Activated T-cell treated with anti-CD3 and anti-CD28 coated beads, Interleukin-2, amount 50 U/mL, for 4 hours (primary cell): Measurements from ENCODE around the gene IL22. TPM values are rescaled to one million over a fixed set of nuclear protein-coding genes. Genes with fewer than 3 reads are reported as not detected.
A peak's percentile ranks its signal among the peaks of the same experiment; 100 is the strongest.

Source experiments
- ATAC-seq, 2 donors: fragments of 200-7000 bp; cut with Tn5 transposase; one replicate each; pipeline ENCODE4 v1.10.0; 2021
- DNase-seq: peaks from one replicate; pipeline ENCODE4 v3.0.0-alpha.2; 2020
- H3K27me3 Mint-ChIP-seq: one replicate; pipeline ENCODE4 v1.8.0; 2021; ENCODE audit warnings: low read depth, mixed read lengths
- H3K36me3 Mint-ChIP-seq: one replicate; pipeline ENCODE4 v1.8.0; 2022; ENCODE audit warnings: mixed read lengths; ENCODE audit not compliant: insufficient read depth
- H3K4me1 Mint-ChIP-seq: one replicate; pipeline ENCODE4 v1.8.0; 2021; ENCODE audit warnings: low read depth, mixed read lengths
- H3K4me3 Mint-ChIP-seq: one replicate; pipeline ENCODE4 v1.8.0; 2021; ENCODE audit warnings: mild to moderate bottlenecking, moderate library complexity, mixed read lengths
- H3K9me3 Mint-ChIP-seq: one replicate; pipeline ENCODE4 v1.8.0; 2021; ENCODE audit warnings: mixed read lengths
- total RNA-seq, 3 donors: library from RNA; stranded (reverse); gene quantifications; one replicate each; pipeline ENCODE4 v1.2.1, GENCODE V29; 2021

Gene IL22
- total RNA-seq = 1 to 10 TPM; 1.2 to 6.0 (median 1.5) TPM

DNA sequence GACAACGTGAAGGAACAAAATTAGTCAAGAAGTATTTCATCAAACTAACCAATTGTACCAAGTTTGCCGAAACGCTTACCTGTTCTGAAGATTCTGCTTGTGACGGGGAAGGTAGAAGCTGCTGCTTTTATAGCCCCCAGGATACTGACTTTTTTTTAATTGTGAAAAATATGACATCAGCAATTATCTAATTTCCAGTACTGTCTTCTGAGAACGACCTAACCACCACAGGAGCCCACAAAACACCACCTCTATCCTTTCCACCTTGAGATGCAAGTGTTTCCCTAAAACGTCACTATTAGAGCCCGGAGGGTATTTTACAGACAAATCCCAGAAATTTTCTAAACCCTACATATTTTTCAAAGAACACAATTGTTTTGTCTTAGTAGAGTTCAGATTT lies at the start of gene IL22:
IL22 (minus strand) TSS at position 101 of the 400 bp plus-strand sequence. CDS start 156 bp downstream, outside the sequence.
- H3K4me3 Mint-ChIP-seq = no peak within 1 kb of the TSS
- no peaks in the 10 kb centered on the region for H3K9me3 Mint-ChIP-seq

GRCh38 chr12:68297929-68298328 lies 44.5 kb upstream of the IL22 start:
- ATAC-seq = no peak
- Mint-ChIP-seq H3K36me3 (peaks cover 60% of the 10 kb centered on the region), H3K4me3 (no peak overlapping the region), H3K27me3 (no peaks in the 10 kb centered on the region), H3K9me3 (peaks cover 10% of the 10 kb centered on the region), H3K4me1 (peaks cover 4% of the 10 kb centered on the region)
- no peak for DNase-seq

More for the DNA sequence above, at the start of gene IL22:
- H3K27me3 Mint-ChIP-seq = peaks cover 16% of the 10 kb centered on the region
- no peaks in the 10 kb centered on the region for H3K36me3 Mint-ChIP-seq
- DNase-seq (no peak), ATAC-seq (no peak)
- peaks cover 4% of the 10 kb centered on the region for H3K4me1 Mint-ChIP-seq

GRCh38 chr12:68294251-68294650 lies 40.8 kb upstream of the IL22 start:
- peaks cover 3% of the 10 kb centered on the region for H3K9me3 Mint-ChIP-seq
- H3K4me3 Mint-ChIP-seq = no peak overlapping the region

GRCh38 chr12:68293347-68293746 lies 39.9 kb upstream of the IL22 start:
- Mint-ChIP-seq H3K27me3 (no peaks in the 10 kb centered on the region), H3K4me3 (no peak overlapping the region), H3K9me3 (no peaks in the 10 kb centered on the region), H3K4me1 (peaks cover 39% of the 10 kb centered on the region), H3K36me3 (peaks cover 21% of the 10 kb centered on the region)
- ATAC-seq = no peak
- DNase-seq = no peak

More at GRCh38 chr12:68294251-68294650, 40.8 kb upstream of the IL22 start:
- DNase-seq (no peak), ATAC-seq (no peak)
- H3K36me3 Mint-ChIP-seq = peaks cover 29% of the 10 kb centered on the region
- peaks cover 38% of the 10 kb centered on the region for H3K4me1 Mint-ChIP-seq
- no peaks in the 10 kb centered on the region for H3K27me3 Mint-ChIP-seq

GRCh38 chr12:68292151-68292943 lies 38.9 kb upstream of the IL22 start:
- Mint-ChIP-seq H3K36me3 (peaks cover 16% of the 10 kb centered on the region), H3K9me3 (no peaks in the 10 kb centered on the region), H3K27me3 (no peaks in the 10 kb centered on the region), H3K4me3 (no peak overlapping the region), H3K4me1 (peaks cover 40% of the 10 kb centered on the region)
- ATAC-seq (no peak), DNase-seq (no peak)

DNA sequence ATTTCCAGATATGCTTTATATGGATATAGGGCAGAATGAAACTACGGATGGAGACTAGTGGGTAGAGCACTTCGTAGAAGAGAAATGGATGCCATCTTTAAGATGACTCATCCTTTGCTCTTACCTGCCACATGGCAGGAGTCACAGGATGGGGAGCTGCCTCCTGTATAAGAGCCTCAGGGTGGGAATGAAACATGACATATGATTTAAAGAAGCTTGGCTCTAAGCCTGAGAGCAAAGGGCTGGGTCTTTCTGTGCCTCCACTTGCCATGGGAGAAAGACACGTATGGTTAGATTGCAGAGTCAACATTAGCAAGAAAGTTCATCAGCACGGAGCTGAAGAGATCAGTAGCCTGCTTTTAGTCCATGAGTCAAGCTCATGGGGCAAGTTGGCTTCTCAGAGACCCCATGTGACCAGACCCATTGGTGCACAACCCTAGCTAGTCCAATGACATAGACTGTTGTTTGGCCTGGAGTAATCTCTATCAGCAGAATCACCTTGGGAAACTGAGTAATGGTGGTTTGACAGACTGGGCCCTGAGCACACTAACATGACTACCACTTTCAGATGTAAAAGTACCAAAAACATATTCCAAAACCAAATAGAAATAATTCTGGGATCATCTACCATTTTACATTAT lies 38.1 kb upstream of the IL22 start:
- no peak for ATAC-seq
- peaks cover 43% of the 10 kb centered on the region for H3K4me1 Mint-ChIP-seq
- H3K27me3 Mint-ChIP-seq = no peaks in the 10 kb centered on the region
- H3K36me3 Mint-ChIP-seq = peaks cover 10% of the 10 kb centered on the region
- H3K4me3 Mint-ChIP-seq = no peak overlapping the region
- no peak for DNase-seq
- no peaks in the 10 kb centered on the region for H3K9me3 Mint-ChIP-seq

- H3K4me3 Mint-ChIP-seq = peak overlapping the region; percentile 41
- peak; percentile 6 for DNase-seq
Observed at GRCh38 chr12:68290126-68290525, 36.7 kb upstream of the IL22 start.

DNA sequence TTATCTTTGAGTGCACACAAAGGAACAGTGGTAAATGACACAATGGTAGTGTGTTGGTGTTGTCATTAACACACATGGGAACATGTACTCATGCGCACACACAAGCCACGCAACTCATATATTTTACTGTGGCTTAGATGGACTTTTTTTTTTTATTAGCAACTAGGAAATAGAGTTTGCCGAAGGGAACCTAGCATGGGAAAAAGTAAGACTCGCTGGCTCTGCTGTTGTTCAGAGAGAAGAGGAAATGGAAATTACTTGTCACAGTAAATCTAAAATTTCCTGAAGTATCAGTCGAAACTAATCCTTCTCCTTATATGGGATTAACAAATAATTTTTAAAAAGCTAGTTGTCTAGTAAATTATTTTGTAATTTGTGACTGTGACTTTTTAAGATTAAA lies 33.7 kb upstream of the IL22 start:
- Mint-ChIP-seq H3K27me3 (no peaks in the 10 kb centered on the region), H3K9me3 (no peaks in the 10 kb centered on the region), H3K36me3 (no peaks in the 10 kb centered on the region), H3K4me3 (no peak overlapping the region), H3K4me1 (peaks cover 32% of the 10 kb centered on the region)
- ATAC-seq (no peak), DNase-seq (no peak)

More at GRCh38 chr12:68290126-68290525, 36.7 kb upstream of the IL22 start:
- peak; percentile 95 to 98 for ATAC-seq
- H3K9me3 Mint-ChIP-seq = no peaks in the 10 kb centered on the region
- peaks cover 9% of the 10 kb centered on the region for H3K36me3 Mint-ChIP-seq
- H3K4me1 Mint-ChIP-seq = peaks cover 43% of the 10 kb centered on the region
- H3K27me3 Mint-ChIP-seq = no peaks in the 10 kb centered on the region

DNA sequence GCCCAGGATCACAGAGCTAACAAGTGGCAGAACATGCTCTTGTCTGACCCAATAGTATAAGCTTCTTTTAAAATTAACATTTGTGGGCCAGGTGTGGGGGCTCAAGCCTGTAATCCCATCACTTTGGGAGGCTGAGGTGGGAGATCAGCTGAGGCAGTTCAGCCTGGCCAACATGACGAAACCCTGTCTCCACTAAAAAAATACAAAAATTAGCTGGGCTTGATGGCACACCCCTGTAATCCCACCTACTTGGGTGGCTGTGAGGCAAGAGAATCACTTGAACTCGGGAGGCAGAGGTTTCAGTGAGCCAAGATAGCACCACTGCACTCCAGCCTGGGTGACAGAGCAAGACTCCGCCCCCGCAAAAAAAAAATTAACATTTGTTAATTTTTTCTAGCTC lies 33.0 kb upstream of the IL22 start:
- Mint-ChIP-seq H3K4me3 (no peak overlapping the region), H3K36me3 (no peaks in the 10 kb centered on the region), H3K4me1 (peaks cover 30% of the 10 kb centered on the region), H3K27me3 (no peaks in the 10 kb centered on the region), H3K9me3 (no peaks in the 10 kb centered on the region)
- no peak for DNase-seq
- ATAC-seq = no peak

DNA sequence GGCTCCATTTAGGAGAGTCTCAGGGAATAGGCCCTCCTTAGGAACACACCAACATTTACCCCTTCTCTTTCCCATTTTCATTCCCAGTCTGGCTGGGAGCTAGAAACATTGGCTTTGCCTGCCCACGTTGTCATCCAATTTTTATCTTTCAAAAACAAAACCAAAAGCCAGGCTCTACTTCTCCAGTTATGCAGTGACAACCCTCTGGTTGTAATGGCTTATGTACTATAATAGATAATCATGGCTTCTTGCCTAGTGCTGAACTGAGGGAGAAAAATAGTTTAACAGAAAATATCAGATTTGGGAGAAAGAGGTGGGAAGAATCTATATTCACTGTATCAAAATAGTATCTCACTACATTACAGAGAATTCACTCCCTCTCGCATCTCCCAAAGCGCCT lies 32.1 kb upstream of the IL22 start:
- DNase-seq (no peak), ATAC-seq (no peak)
- Mint-ChIP-seq H3K4me1 (peaks cover 29% of the 10 kb centered on the region), H3K9me3 (no peaks in the 10 kb centered on the region), H3K4me3 (no peak overlapping the region), H3K27me3 (no peaks in the 10 kb centered on the region), H3K36me3 (no peaks in the 10 kb centered on the region)

GRCh38 chr12:68281322-68282077 lies 28.1 kb upstream of the IL22 start:
- peak in 1 of 2 donors; percentile 33 for ATAC-seq
- H3K36me3 Mint-ChIP-seq = no peaks in the 10 kb centered on the region
- H3K9me3 Mint-ChIP-seq = no peaks in the 10 kb centered on the region
- no peak overlapping the region for H3K4me3 Mint-ChIP-seq
- peaks cover 34% of the 10 kb centered on the region for H3K4me1 Mint-ChIP-seq
- DNase-seq = no peak
- H3K27me3 Mint-ChIP-seq = no peaks in the 10 kb centered on the region

- Mint-ChIP-seq H3K4me1 (peaks cover 40% of the 10 kb centered on the region), H3K27me3 (peaks cover under 1% of the 10 kb centered on the region), H3K36me3 (no peaks in the 10 kb centered on the region), H3K9me3 (no peaks in the 10 kb centered on the region), H3K4me3 (no peak overlapping the region)
- no peak for ATAC-seq
- no peak for DNase-seq
Observed at GRCh38 chr12:68280240-68280639, 26.8 kb upstream of the IL22 start.

DNA sequence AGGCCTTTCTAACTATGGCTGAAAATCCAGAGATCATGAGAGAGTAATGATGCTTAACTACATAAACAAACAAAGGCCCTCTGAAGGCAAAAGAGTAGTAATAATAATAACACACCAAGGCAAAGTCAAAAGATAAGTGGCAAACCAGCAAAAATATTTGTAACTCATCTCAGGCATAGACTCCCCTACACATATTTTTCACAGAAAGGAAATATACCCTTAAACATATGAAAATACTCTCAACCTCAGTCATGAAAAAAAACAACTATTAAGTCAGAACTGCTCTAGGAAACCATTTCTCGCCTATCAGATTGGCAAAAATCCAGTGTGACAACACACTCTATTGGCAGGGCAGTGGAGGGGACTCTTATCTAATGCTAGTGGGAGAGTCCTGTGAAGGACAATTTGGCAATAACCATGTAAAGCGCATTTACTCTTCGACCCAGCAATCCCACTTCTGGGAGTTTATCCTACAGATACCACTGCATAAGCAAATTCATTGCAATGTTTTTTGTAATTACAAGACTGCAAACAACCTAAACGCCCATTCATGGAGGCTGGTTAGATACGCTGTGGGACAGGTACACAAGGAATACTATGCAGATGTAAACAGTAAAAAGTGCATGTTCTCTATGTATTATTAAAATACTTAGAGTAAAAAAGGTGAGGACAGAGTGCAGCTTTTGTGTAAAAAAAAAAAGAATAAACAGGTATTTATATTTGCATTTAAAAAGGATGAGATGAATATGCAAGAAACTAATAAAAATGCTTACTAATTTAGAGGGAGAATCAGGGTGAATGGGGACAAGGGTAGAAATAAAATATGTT lies 26.0 kb upstream of the IL22 start:
- ATAC-seq (peak in 1 of 2 donors; percentile 5), DNase-seq (no peak)
- Mint-ChIP-seq H3K4me3 (no peak overlapping the region), H3K9me3 (no peaks in the 10 kb centered on the region), H3K4me1 (peaks cover 40% of the 10 kb centered on the region), H3K27me3 (peaks cover 2% of the 10 kb centered on the region), H3K36me3 (no peaks in the 10 kb centered on the region)
